ENCODE results near the gene ID1.

DNA sequence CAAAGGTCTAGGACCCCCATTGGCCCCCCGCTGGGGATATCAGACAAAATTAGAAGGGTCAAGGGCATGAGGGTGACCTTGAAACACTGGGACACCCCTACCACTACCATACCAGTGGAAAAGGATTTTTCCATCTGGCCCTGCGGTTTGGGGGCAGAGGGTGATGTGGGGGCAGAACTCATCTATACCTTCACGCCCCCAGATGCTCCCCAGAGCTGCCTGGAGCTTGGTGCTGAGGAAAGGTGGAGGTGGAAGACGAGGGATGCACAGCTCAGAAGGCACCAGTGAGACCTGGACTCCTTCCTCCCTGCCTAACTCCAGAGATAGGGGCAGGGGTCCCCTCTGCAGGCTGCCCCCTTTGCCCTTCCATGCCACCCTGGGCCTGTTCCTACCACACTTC, 33.7 kb downstream of the ID1 start:
- TF ChIP-seq, protein P1, sequence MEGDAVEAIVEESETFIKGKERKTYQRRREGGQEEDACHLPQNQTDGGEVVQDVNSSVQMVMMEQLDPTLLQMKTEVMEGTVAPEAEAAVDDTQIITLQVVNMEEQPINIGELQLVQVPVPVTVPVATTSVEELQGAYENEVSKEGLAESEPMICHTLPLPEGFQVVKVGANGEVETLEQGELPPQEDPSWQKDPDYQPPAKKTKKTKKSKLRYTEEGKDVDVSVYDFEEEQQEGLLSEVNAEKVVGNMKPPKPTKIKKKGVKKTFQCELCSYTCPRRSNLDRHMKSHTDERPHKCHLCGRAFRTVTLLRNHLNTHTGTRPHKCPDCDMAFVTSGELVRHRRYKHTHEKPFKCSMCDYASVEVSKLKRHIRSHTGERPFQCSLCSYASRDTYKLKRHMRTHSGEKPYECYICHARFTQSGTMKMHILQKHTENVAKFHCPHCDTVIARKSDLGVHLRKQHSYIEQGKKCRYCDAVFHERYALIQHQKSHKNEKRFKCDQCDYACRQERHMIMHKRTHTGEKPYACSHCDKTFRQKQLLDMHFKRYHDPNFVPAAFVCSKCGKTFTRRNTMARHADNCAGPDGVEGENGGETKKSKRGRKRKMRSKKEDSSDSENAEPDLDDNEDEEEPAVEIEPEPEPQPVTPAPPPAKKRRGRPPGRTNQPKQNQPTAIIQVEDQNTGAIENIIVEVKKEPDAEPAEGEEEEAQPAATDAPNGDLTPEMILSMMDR (conservative IDR thresholded peaks at IDR 0.05 in 1 of 2, IDR thresholded peaks at IDR 0.05 in 1 of 2; ENCODE audit: extremely low read depth in 1 of 2, insufficient read depth in 1 of 2, low read depth in 1 of 2, low read length in 2 of 2): no peak
- TF ChIP-seq EZH2 (IDR thresholded peaks at IDR 0.05; ENCODE audit: borderline replicate concordance, low read length): no peak
